ENCODE data around the gene UVSSA. TPM values are rescaled to one million over a fixed set of nuclear protein-coding genes. Genes with fewer than 3 reads are reported as not detected.

Gene UVSSA
- total RNA-seq (40.5 and 47.3 TPM in 2 replicates), polyA plus RNA-seq (34.6 and 38.7 TPM in 2 replicates), polyA minus RNA-seq (17.4 and 22.2 TPM in 2 replicates)
- total RNA-seq (2013), result 9.2 TPM

- H3K4me1 Mint-ChIP-seq, result peaks cover 33% of the 10 kb centered on the region
Observed at GRCh38 chr4:1346781-1347409, at the start of gene UVSSA. TSS of gene UVSSA (plus strand) at chr4:1347208. CDS start at chr4:1348092, 884 bp downstream.

More at GRCh38 chr4:1346781-1347409, at the start of gene UVSSA:
- peaks cover 12% of the 10 kb centered on the region for H3K79me2 ChIP-seq (ENCODE audit: control insufficient read depth, insufficient read depth, low read length)
- ChIA-PET POLR2A (interaction anchor here (0.7 to 3.0 kb wide), 4 partner anchors 57 to 179 kb away, joined by 3 to 41 read pairs (median 10); partner anchors contain the start of genes CTBP1 and MAEA), CTCF (interaction anchor here (0.5 to 2.5 kb wide), 8 partner anchors 9 to 604 kb away, joined by 3 to 23 read pairs (median 8); partner anchors contain the start of gene CTBP1)
- TF ChIP-seq CTCF (IDR thresholded peaks at IDR 0.05) (no peak), EZH2 (IDR thresholded peaks at IDR 0.05; ENCODE audit: borderline replicate concordance, insufficient read depth, low read depth, low read length, poor library complexity, severe bottlenecking) (no peak)
- intact Hi-C loops (cut with micrococcal nuclease), result loop anchor here (1.0 to 2.0 kb wide), 7 partner anchors 58 to 566 kb away; partner anchors contain the start of genes FGFRL1 and MAEA
- Mint-ChIP-seq H3K27ac (peak within 1 kb of the TSS; percentile 96), H3K4me3 (peak within 1 kb of the TSS; percentile 93), H3K9me3 (ENCODE audit: insufficient read depth) (no peaks in the 10 kb centered on the region), H3K27me3 (no peaks in the 10 kb centered on the region)
- peak within 1 kb of the TSS; percentile 96 for H3K4me2 ChIP-seq (replicated peaks; ENCODE audit: low read depth, low read length, poor library complexity, severe bottlenecking)
- no peaks in the 10 kb centered on the region for H3K9me3 ChIP-seq (ENCODE audit: control extremely low read depth in 1 of 3, control insufficient read depth in 2 of 3, insufficient read depth in 1 of 3, low read length in 2 of 3)
- peaks cover 0 to 7% of the 10 kb centered on the region in 2 experiments for H3K36me3 ChIP-seq (replicated peaks in 1 of 2; ENCODE audit: control extremely low read depth in 1 of 2, control insufficient read depth in 1 of 2, extremely low read depth in 1 of 2, insufficient read depth in 2 of 2, low read length in 1 of 2)
- H3K9ac ChIP-seq (ENCODE audit: low read length), result peak within 1 kb of the TSS; percentile 84
- DNase-seq (peak; percentile 100), ATAC-seq (ENCODE audit: low read depth) (peak; percentile 90)
- WGBS (ENCODE audit: insufficient coverage), result under 1% methylated on average over 76 of the region's 76 CpGs
- H3K27me3 ChIP-seq (replicated peaks in 1 of 4; ENCODE audit: control extremely low read depth in 1 of 4, control insufficient read depth in 3 of 4, insufficient read depth in 4 of 4, low read length in 3 of 4), result no peaks in the 10 kb centered on the region
- H2AFZ ChIP-seq (ENCODE audit: insufficient read depth, low read depth, low read length, poor library complexity, severe bottlenecking), result peak within 1 kb of the TSS; percentile 85
- peak within 1 kb of the TSS; percentile 23 to 86 (median 82) for H3K4me3 ChIP-seq (ENCODE audit: control extremely low read depth in 1 of 5, extremely low read depth in 1 of 5, insufficient read depth in 1 of 5, low read depth in 2 of 5, low read length in 4 of 5)
- peak within 1 kb of the TSS; percentile 91 for H3K27ac ChIP-seq (ENCODE audit: low read length in 2 of 2)
- peaks cover 15 to 26% of the 10 kb centered on the region in 2 donors for H3K4me1 ChIP-seq (ENCODE audit: control insufficient read depth in 2 of 2, insufficient read depth in 2 of 2, low read length in 2 of 2)
- H4K20me1 ChIP-seq (ENCODE audit: control insufficient read depth, insufficient read depth, low read length, poor library complexity, severe bottlenecking), result no peaks in the 10 kb centered on the region

Measured in B cell (primary cell).